Gastrocnemius medialis (tissue), 4 donors: ENCODE data around the gene TMEM109. TPM values are rescaled to one million over a fixed set of nuclear protein-coding genes. Genes with fewer than 3 reads are reported as not detected.

Source experiments
- ATAC-seq, 2 donors: fragments of 150-250 bp; one replicate each; pipeline ENCODE4 v1.9.1; 2016
- DNase-seq, 2 donors: peaks; one replicate each; pipeline ENCODE4 v3.0.0-alpha.2; 2019
- H3K27ac ChIP-seq, 4 donors: fragments of 200-600 bp; sonication (generic); 1 replicate in 1 of 4; 2 replicates in 3 of 4; pipeline ENCODE4 v1.5.1; 2016 to 2018; ENCODE audit warnings: mild to moderate bottlenecking in 2 of 4, moderate library complexity in 1 of 4
- H3K27me3 ChIP-seq, 3 donors: fragments of 200-600 bp; sonication (generic) in 2 of 3; 1 replicate in 1 of 3; 2 replicates in 2 of 3; pipeline versions ENCODE4 v1.5.1 to v1.6.0; 2016 to 2019; ENCODE audit warnings: mild to moderate bottlenecking in 1 of 3, moderate library complexity in 1 of 3
- H3K36me3 ChIP-seq, 2 donors: fragments of 200-600 bp; sonication (generic) in 1 of 2; one replicate each; pipeline ENCODE4 v1.5.1; 2017 to 2018
- H3K4me1 ChIP-seq, 2 donors: fragments of 200-600 bp; sonication (generic) in 1 of 2; one replicate each; pipeline ENCODE4 v1.5.1; 2016 to 2017; ENCODE audit warnings: mild to moderate bottlenecking in 2 of 2
- H3K4me3 ChIP-seq, 4 donors: fragments of 200-600 bp; sonication (generic) in 3 of 4; 1 replicate in 1 of 4; 2 replicates in 3 of 4; pipeline ENCODE4 v1.5.1; 2016 to 2019; ENCODE audit warnings: mild to moderate bottlenecking in 2 of 4
- H3K9me3 ChIP-seq, 3 donors: fragments of 200-600 bp; sonication (generic) in 2 of 3; 1 replicate in 1 of 3; 2 replicates in 2 of 3; pipeline ENCODE4 v1.5.1; 2016 to 2019
- CTCF ChIP-seq, 5 experiments: fragments of 450-650 bp in 3 of 5; fragments of 200-600 bp in 2 of 5; sonication (generic) in 2 of 5; IDR thresholded peaks in 4 of 5; conservative IDR thresholded peaks in 1 of 5; 1 replicate in 4 of 5; 2 replicates in 1 of 5; pipeline ENCODE4 v1.5.1; 2016 to 2019; ENCODE audit warnings: antibody characterized with exemption in 5 of 5, mild to moderate bottlenecking in 3 of 5, moderate library complexity in 3 of 5
- POLR2A ChIP-seq, 2 donors: fragments of 450-650 bp; IDR thresholded peaks; one replicate each; pipeline ENCODE4 v1.6.1; 2017; ENCODE audit warnings: antibody characterized with exemption in 2 of 2, mild to moderate bottlenecking in 2 of 2, moderate library complexity in 2 of 2
- in situ Hi-C, 4 donors: fragments of 200-750 bp; cut with MboI; loops; one replicate each; pipeline versions ENCODE4 v1.15.0 to v1.8.0; 2017; ENCODE audit warnings: low sequenced_read_pairs in 4 of 4
- intact Hi-C: fragments of 100-400 bp; cut with DNase I; formaldehyde crosslinking; loops from one replicate; pipeline ENCODE4 v1.15.1; 2023; ENCODE audit warnings: low total_unique reads
- total RNA-seq, 4 donors: library from RNA; depleted of rRNA; stranded (reverse); fragments of >200 nt; gene quantifications; one replicate each; pipeline versions ENCODE4 v1.1.0 to v1.2.3, GENCODE V29; 2016

TMEM109 gene
- total RNA-seq, 4 donors from 2014 or later: 56.5 to 105 (median 82.6) TPM

- in situ Hi-C loops: loop anchor here in 1 of 4 donors (25.0 kb wide), 1 partner anchor 261 kb away; the partner anchor contains the start of gene VPS37C
- no peak for TF ChIP-seq POLR2A (IDR thresholded peaks at IDR 0.05)
- no peak for TF ChIP-seq CTCF (IDR thresholded peaks at IDR 0.05 in 4 of 5, conservative IDR thresholded peaks at IDR 0.05 in 1 of 5)
- ATAC-seq: no peak
- H3K27ac ChIP-seq: peak overlapping the region in 1 of 4 donors; percentile 23
- peaks cover 4 to 75% of the 10 kb centered on the region in 2 donors for H3K36me3 ChIP-seq
- H3K27me3 ChIP-seq: no peaks in the 10 kb centered on the region
- no peak overlapping the region for H3K4me3 ChIP-seq
- peaks cover 16 to 24% of the 10 kb centered on the region in 2 donors for H3K4me1 ChIP-seq
- intact Hi-C loops: no loop called here
- H3K9me3 ChIP-seq: no peaks in the 10 kb centered on the region
- no peak for DNase-seq
Observed at GRCh38 chr11:60900673-60901404, 13.1 kb upstream of the TMEM109 start.

GRCh38 chr11:60902625-60903024 lies 11.3 kb upstream of the TMEM109 start:
- Histone ChIP-seq H3K4me1 (peaks cover 24 to 28% of the 10 kb centered on the region in 2 donors), H3K36me3 (peaks cover 2 to 57% of the 10 kb centered on the region in 2 donors), H3K27me3 (no peaks in the 10 kb centered on the region), H3K27ac (no peak overlapping the region), H3K4me3 (no peak overlapping the region), H3K9me3 (no peaks in the 10 kb centered on the region)
- intact Hi-C loops (no loop called here), in situ Hi-C loops (loop anchor here in 1 of 4 donors (25.0 kb wide), 1 partner anchor 260 kb away; the partner anchor contains the start of gene VPS37C)
- DNase-seq (no peak), ATAC-seq (no peak)
- TF ChIP-seq POLR2A (IDR thresholded peaks at IDR 0.05): no peak
- no peak for TF ChIP-seq CTCF (IDR thresholded peaks at IDR 0.05 in 4 of 5, conservative IDR thresholded peaks at IDR 0.05 in 1 of 5)

GRCh38 chr11:60905047-60905446 lies 8.9 kb upstream of the TMEM109 start:
- Histone ChIP-seq H3K27me3 (no peaks in the 10 kb centered on the region), H3K4me1 (peaks cover 24 to 28% of the 10 kb centered on the region in 2 donors), H3K27ac (peak overlapping the region; percentile 90 to 100 (median 98)), H3K9me3 (no peaks in the 10 kb centered on the region), H3K4me3 (peak overlapping the region; percentile 78 to 100 (median 94)), H3K36me3 (peaks cover 0 to 33% of the 10 kb centered on the region in 2 donors)
- in situ Hi-C loops (loop anchor here in 1 of 4 donors (25.0 kb wide), 1 partner anchor 257 kb away; the partner anchor contains the start of gene VPS37C), intact Hi-C loops (no loop called here)
- TF ChIP-seq CTCF (IDR thresholded peaks at IDR 0.05 in 4 of 5, conservative IDR thresholded peaks at IDR 0.05 in 1 of 5) (no peak), POLR2A (IDR thresholded peaks at IDR 0.05) (no peak)
- DNase-seq (no peak), ATAC-seq (no peak)

GRCh38 chr11:60905551-60906113 lies 8.3 kb upstream of the TMEM109 start:
- in situ Hi-C loops (loop anchor here in 1 of 4 donors (25.0 kb wide), 1 partner anchor 257 kb away; the partner anchor contains the start of gene VPS37C), intact Hi-C loops (loop anchor here (1.0 kb wide), 2 partner anchors 63 to 256 kb away; partner anchors contain the start of genes CCDC86 and VPS37C)
- Histone ChIP-seq H3K27ac (peak overlapping the region; percentile 90 to 100 (median 98)), H3K4me3 (peak overlapping the region; percentile 78 to 100 (median 94)), H3K4me1 (peaks cover 24 to 27% of the 10 kb centered on the region in 2 donors), H3K36me3 (peaks cover 0 to 27% of the 10 kb centered on the region in 2 donors), H3K27me3 (no peaks in the 10 kb centered on the region), H3K9me3 (no peaks in the 10 kb centered on the region)
- ATAC-seq: peak; percentile 28 to 49
- TF ChIP-seq POLR2A (IDR thresholded peaks at IDR 0.05): no peak
- TF ChIP-seq CTCF (IDR thresholded peaks at IDR 0.05 in 4 of 5, conservative IDR thresholded peaks at IDR 0.05 in 1 of 5): no peak
- DNase-seq: no peak
